ENCODE measurements around the gene SNX6.

GRCh38 chr14:34646570-34647255 is 16.8 kb upstream of the SNX6 start:
- no peak for TF ChIP-seq CTCF (conservative IDR thresholded peaks at IDR 0.05; ENCODE audit: low read length)
- TF ChIP-seq EZH2phosphoT487 (IDR thresholded peaks at IDR 0.05; ENCODE audit: borderline replicate concordance), result no peak
